ENCODE data around the gene PDSS2.

- TF ChIP-seq CTCF (IDR thresholded peaks at IDR 0.05; ENCODE audit: low read depth, low read length, poor library complexity, severe bottlenecking) (no peak), EZH2phosphoT487 (IDR thresholded peaks at IDR 0.05; ENCODE audit: borderline replicate concordance, low read length) (no peak)
Measured at GRCh38 chr6:107495971-107496370, 36.6 kb upstream of the PDSS2 start.

Data from DOHH2 (cell line).